Measurements from ENCODE around the gene ARPC5.
A peak's percentile ranks its signal among the peaks of the same experiment; 100 is the strongest.

The ARPC5 gene

DNA sequence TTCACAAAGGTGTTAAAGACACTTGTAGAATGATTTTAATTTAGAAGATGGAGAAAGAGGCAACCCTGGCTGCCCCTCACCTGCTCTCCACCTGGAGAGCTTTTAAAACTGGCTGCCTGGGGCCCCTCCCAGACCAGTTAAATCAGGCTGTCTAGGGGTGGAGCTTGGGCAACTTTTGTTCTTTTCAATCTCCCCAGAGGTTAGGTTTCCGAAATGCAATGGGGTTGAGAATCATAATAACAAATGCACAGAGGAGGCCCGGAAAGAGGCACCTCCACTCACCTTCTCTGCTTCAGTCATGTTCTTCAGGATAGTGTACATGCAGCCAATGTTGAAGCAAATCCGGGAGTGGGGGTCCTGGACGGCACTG is 45.7 kb downstream of the ARPC5 start:
- no peak for DNase-seq (ENCODE audit: low read depth)
- peak overlapping the region; percentile 0 for H3K4me3 ChIP-seq (ENCODE audit: low read length)
- TF ChIP-seq, protein P1, sequence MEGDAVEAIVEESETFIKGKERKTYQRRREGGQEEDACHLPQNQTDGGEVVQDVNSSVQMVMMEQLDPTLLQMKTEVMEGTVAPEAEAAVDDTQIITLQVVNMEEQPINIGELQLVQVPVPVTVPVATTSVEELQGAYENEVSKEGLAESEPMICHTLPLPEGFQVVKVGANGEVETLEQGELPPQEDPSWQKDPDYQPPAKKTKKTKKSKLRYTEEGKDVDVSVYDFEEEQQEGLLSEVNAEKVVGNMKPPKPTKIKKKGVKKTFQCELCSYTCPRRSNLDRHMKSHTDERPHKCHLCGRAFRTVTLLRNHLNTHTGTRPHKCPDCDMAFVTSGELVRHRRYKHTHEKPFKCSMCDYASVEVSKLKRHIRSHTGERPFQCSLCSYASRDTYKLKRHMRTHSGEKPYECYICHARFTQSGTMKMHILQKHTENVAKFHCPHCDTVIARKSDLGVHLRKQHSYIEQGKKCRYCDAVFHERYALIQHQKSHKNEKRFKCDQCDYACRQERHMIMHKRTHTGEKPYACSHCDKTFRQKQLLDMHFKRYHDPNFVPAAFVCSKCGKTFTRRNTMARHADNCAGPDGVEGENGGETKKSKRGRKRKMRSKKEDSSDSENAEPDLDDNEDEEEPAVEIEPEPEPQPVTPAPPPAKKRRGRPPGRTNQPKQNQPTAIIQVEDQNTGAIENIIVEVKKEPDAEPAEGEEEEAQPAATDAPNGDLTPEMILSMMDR (IDR thresholded peaks at IDR 0.05; ENCODE audit: insufficient read depth, low read depth, low read length, missing control alignments), result no peak

DNA sequence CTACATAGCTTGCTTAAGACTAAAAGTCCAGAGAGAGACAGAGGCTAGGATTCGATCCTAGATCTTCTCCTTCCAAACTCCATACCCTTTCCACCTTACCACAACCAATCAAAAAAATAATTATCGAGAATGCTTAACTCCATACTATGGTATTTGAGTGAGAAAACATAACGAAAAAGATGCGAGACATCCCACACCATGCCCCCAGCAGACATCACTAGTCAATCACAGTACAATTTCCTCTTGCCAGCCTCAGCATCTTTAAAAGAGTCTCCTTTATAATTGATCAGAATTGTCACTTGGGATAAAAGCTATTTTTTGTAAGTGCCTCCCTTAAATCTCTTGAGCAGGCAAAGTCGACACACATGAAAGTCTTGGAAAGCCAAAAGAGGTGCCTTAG is 46.2 kb downstream of the ARPC5 start:
- no peak for DNase-seq (ENCODE audit: low read depth)
- no peak overlapping the region for H3K4me3 ChIP-seq (ENCODE audit: low read length)
- TF ChIP-seq, protein P1 (IDR thresholded peaks at IDR 0.05; ENCODE audit: insufficient read depth, low read depth, low read length, missing control alignments), result no peak

DNA sequence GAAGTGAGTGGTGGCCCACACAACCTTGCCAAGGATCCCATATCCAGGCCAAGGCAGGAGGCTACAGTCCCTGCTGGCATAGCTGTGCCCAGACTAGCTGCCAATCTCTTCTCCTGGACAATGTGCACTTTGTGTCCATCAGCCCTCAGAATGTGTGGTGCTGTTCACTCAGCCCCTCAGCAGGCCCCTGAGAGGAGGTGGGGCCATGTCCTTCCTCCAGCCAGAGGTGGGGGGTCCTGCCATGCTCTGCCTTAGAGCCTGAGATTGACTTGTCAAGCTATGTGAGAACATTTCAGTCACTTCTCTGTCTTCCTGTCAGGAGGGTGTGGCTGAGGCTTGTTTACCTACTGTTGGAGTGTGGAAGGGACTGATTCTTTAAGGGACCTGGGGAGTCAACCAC is 46.8 kb downstream of the ARPC5 start:
- no peak overlapping the region for H3K4me3 ChIP-seq (ENCODE audit: low read length)
- TF ChIP-seq, protein P1 (IDR thresholded peaks at IDR 0.05; ENCODE audit: insufficient read depth, low read depth, low read length, missing control alignments), result no peak
- peak; percentile 36 for DNase-seq (ENCODE audit: low read depth)

DNA sequence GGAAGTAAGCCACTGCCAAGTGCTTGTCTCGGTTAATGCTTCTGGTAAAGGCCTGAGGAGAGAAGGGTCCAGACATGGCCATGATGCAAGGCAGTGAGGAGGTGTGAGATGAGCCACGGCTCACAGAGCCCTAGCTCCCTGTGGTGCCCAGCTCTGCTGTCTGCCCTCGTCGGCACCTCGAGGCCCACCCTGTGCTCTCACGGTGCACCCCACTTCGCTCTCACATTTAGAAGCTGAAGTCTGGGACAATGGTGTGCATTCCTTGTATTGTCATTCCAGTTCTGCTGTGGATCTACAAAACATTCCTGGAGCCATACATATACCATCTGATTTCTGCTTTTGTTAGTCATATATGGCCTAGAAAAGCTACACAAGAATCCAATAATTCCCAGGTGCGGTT is 48.7 kb downstream of the ARPC5 start:
- no peak overlapping the region for H3K4me3 ChIP-seq (ENCODE audit: low read length)
- no peak for DNase-seq (ENCODE audit: low read depth)
- TF ChIP-seq, protein P1 (IDR thresholded peaks at IDR 0.05; ENCODE audit: insufficient read depth, low read depth, low read length, missing control alignments), result no peak

DNA sequence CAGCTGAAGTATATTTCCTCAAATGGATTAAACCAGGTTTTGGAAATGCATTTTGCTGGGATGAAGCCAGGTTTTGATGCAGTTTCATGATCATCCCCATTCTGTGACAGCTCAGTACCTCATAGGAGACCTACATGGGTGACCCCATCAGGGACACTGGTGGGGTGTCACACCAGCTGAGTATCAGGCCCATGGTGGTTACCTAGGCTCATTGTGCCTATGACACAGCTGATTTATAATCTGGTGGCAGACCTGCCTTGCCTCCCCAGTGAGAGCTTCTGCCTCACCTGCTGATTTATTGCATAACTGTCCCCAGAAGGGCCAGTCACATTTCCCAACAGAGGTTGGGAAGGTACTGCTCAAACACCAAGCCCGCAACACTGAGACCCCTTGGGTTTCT is 49.1 kb downstream of the ARPC5 start:
- TF ChIP-seq, protein P1 (IDR thresholded peaks at IDR 0.05; ENCODE audit: insufficient read depth, low read depth, low read length, missing control alignments), result no peak
- DNase-seq (ENCODE audit: low read depth), result no peak
- no peak overlapping the region for H3K4me3 ChIP-seq (ENCODE audit: low read length)

DNA sequence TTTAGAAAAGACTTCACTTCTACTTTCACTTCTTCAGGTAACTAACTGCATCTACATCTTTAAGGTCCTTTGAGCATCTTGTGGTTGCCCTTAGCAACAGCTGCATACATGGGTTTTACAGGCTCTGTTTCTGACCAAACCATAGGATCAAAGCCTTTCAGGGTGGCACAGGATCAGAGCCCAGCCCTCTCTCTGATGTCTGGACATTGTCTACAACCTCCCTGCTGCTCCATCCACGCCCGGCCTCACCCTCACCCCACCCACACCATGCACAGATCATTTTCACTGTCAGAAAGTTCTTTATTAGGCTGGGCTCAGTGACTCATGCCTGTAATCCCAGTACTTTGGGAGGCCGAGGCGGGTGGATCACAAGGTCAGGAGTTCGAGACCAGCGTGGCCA is 50.5 kb downstream of the ARPC5 start:
- peak; percentile 36 for DNase-seq (ENCODE audit: low read depth)
- no peak overlapping the region for H3K4me3 ChIP-seq (ENCODE audit: low read length)
- TF ChIP-seq, protein P1 (IDR thresholded peaks at IDR 0.05; ENCODE audit: insufficient read depth, low read depth, low read length, missing control alignments), result no peak

DNA sequence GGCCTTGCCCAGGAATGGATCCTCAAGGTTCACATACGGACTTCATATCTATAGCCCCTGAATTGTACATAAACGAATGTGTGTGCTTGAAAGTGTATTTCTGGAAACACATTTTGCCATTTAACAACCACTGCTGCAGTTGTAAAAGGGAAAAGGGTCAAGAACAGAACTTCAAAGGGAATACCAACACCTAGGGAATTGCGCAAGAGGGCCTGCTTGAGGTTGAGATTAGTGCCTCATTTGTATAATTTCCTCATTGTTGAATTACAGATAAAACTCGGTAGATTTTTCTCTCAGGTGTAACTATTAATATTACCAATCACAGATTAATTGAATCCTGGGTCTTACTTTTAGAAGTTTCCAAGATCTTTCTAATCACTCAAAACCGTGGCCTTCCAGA is 51.4 kb downstream of the ARPC5 start:
- no peak overlapping the region for H3K4me3 ChIP-seq (ENCODE audit: low read length)
- TF ChIP-seq, protein P1 (IDR thresholded peaks at IDR 0.05; ENCODE audit: insufficient read depth, low read depth, low read length, missing control alignments), result no peak

More for the DNA sequence above, 51.4 kb downstream of the ARPC5 start:
- no peak for DNase-seq (ENCODE audit: low read depth)

Measured in epithelial cell of esophagus (primary cell).